Measurements from ENCODE around the gene TRAFD1.
"Not testable (repeated sequence)": the region's sequence is repeated elsewhere in the genome, so short reads cannot be mapped to it uniquely, and the experiment has no call there.

TRAFD1 gene

DNA sequence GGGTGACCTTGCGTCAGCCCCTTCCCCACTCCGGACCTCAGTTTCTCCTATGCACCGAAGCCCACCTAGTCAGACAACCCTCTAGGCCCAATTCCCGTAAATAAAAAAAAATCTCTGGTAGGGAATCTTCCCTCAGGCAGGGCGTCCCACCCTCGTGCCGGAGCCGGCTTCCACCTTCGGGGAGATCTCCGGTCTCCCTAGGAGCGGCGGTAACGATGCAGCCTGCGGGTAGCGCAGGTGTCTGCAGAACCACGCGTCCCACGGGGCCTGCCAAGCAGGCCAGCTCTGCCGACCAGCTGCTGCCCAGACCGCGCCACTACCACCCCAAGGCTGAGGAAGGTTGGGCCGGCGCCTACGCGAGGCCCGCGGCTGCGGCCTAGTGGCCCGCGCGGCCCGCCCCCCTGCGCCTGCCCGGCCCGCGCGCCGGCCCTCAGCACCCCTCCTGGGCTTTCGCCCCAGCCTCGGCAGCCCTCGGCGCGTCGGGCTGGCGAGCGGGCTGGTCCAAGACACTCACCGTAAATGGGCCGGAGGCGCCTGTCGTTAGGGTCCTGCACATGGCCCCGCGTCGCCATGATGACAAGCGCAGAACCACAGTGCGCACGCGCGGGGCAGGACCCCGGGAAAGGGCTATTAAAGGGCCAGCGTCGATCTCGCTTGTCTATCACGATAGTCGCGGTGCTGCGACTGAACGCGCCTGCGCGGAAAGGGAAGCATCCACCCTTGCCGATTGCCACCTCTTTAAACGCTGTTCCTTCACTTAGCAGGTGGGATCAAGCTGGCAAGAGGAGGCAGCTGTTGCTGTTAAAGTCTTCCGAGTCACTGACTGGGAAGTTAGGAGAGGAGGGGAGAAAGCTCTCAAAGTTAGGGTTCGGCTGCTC, 16.9 kb upstream of the TRAFD1 start, which contains the start of gene NAA25:
TSS of gene NAA25 (minus strand) at position 582 of the 878 bp plus-strand sequence. CDS start at position 572, 10 bp downstream.
- peak within 1 kb of the TSS; percentile 97 for H3K4me3 ChIP-seq (ENCODE audit: control insufficient read depth, low read depth, low read length)
- no peak for DNase-seq (ENCODE audit: low read depth)
- TF ChIP-seq, protein P1, sequence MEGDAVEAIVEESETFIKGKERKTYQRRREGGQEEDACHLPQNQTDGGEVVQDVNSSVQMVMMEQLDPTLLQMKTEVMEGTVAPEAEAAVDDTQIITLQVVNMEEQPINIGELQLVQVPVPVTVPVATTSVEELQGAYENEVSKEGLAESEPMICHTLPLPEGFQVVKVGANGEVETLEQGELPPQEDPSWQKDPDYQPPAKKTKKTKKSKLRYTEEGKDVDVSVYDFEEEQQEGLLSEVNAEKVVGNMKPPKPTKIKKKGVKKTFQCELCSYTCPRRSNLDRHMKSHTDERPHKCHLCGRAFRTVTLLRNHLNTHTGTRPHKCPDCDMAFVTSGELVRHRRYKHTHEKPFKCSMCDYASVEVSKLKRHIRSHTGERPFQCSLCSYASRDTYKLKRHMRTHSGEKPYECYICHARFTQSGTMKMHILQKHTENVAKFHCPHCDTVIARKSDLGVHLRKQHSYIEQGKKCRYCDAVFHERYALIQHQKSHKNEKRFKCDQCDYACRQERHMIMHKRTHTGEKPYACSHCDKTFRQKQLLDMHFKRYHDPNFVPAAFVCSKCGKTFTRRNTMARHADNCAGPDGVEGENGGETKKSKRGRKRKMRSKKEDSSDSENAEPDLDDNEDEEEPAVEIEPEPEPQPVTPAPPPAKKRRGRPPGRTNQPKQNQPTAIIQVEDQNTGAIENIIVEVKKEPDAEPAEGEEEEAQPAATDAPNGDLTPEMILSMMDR (IDR thresholded peaks at IDR 0.05; ENCODE audit: control insufficient read depth, insufficient read depth, low read depth, low read length, missing control alignments): no peak

DNA sequence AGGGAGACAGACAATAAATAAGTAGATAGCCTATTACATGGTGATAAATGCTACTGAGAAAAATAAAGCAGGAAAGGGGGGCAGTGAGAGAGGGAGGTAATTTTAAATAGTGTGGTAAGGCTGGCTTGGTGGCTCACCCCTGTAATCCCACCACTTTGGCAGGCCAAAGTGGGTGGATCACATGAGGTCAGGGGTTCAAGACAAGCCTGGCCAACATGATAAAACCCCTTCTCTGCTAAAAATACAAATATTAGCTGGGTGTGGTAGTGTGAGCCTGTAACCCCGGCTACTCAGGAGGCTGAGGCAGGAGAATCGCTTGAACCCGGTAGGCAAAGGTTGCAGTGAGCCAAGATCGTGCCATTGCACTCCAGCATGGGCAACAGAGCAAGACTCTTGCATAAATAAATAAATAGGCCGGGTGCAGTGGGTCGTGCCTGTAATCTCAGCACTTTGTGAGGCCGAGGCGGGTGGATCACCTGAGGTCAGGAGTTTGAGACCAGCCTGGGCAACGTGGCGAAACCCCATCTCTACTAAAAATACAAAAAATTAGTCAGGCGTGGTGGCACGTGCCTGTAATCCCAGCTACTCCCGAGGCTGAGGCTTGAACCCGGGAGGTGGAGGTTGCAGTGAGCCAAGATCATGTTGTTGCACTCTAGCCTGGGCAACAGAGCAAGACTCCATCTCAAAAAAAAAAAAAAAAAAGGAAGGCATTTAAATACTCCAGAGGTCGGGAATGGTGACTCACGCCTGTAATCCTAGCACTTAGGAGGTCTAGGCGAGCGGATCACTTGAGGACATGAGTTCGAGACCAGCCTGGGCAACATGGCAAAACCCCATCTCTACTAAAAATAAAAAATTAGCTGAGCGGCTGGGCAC, 14.3 kb upstream of the TRAFD1 start:
- H3K4me3 ChIP-seq (ENCODE audit: control insufficient read depth, low read depth, low read length); DNase-seq (ENCODE audit: low read depth): not testable (repeated sequence)

DNA sequence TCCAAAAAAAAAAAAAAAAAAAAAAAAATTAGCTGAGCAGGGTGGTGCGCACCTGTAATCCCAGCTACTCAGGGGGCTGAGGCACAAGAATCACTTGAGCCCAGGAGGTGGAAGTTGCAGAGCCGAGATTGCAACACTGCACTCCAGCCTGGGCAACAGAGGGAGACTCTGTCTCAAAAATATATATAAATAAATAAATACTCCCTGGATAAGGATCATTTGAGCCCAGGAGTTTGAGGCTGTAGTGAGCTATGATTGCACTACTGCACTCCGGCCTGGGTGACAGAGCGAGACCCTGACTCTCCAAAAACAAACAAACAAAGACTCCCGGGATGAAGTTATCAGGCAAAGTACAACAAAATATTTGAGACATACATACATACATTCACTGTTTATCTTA, 13.4 kb upstream of the TRAFD1 start:
- no peak for DNase-seq (ENCODE audit: low read depth)
- TF ChIP-seq, protein P1 (IDR thresholded peaks at IDR 0.05; ENCODE audit: control insufficient read depth, insufficient read depth, low read depth, low read length, missing control alignments): no peak
- no peak overlapping the region for H3K4me3 ChIP-seq (ENCODE audit: control insufficient read depth, low read depth, low read length)

DNA sequence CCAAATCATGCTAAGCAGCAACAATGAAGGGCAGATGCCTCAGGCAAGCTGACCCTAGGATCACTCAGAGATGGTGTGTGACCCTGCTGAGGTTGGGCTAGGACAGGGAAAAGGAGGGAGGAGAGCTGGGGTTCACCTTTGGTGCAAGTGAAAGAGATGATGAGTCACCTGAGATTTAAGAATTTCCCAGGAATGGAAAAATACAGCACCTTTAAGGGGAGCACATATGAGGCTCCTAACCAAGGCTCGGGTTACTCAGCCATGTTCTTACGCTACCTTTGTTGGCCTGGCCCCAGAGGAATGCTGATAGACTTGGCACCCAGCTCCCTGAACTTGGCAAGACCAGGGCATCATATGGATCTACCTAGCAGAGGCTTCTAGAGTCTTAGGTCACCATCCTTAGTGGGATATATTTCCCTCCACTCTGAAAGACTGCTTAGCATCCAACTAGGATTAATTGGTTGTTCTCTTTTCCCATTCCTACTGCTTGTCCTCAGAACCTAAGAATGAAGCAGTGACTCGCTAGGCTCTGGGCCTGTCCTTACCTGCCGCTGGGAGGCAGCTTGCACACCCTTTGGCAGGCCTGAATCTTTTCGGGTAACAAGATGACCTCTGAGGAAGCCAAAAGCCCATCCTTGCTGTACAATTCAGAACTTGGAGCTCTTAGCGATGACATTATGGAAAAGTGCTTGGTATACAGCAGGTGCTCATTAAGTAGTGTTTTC, 12.8 kb upstream of the TRAFD1 start:
- H3K4me3 ChIP-seq (ENCODE audit: control insufficient read depth, low read depth, low read length): no peak overlapping the region
- no peak for DNase-seq (ENCODE audit: low read depth)
- TF ChIP-seq, protein P1 (IDR thresholded peaks at IDR 0.05; ENCODE audit: control insufficient read depth, insufficient read depth, low read depth, low read length, missing control alignments): no peak

DNA sequence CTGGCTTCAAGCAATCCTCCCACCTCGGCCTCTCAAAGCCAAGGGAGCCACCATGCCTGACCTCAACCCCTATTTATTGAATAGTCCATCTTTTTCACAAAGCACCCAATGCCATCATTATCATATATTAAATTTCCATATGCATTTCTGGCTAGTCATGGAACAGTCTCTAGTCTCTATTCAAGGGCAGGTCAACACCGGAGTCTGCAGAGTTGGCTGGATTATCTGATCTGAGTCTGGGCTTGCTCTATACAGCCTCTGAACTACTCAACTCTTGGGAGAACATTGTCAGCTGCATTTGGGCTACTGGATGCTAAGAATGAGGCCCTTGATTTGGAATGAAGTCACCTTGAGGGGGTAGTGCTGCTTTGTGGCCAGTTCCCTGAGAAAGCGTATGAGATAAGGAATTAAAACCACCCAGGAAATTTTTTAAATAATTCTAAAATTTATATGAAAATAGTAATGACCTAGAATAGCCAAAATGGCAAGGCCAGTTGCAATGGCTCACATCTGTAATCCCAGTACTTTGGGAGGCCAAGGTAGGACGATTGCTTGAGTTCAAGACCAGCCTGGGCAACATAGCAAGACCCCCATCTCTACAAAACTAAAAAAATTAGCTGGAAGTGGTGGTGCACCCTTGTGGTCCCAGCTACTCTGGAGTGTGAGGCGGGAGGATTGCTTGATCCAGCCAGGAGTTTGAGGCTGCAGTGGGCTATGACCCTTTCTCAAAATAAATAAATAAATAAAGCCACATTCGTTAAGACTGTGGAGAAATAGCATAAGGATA, 9.9 kb upstream of the TRAFD1 start:
- H3K4me3 ChIP-seq (ENCODE audit: control insufficient read depth, low read depth, low read length): no peak overlapping the region
- DNase-seq (ENCODE audit: low read depth): no peak
- TF ChIP-seq, protein P1 (IDR thresholded peaks at IDR 0.05; ENCODE audit: control insufficient read depth, insufficient read depth, low read depth, low read length, missing control alignments): no peak

DNA sequence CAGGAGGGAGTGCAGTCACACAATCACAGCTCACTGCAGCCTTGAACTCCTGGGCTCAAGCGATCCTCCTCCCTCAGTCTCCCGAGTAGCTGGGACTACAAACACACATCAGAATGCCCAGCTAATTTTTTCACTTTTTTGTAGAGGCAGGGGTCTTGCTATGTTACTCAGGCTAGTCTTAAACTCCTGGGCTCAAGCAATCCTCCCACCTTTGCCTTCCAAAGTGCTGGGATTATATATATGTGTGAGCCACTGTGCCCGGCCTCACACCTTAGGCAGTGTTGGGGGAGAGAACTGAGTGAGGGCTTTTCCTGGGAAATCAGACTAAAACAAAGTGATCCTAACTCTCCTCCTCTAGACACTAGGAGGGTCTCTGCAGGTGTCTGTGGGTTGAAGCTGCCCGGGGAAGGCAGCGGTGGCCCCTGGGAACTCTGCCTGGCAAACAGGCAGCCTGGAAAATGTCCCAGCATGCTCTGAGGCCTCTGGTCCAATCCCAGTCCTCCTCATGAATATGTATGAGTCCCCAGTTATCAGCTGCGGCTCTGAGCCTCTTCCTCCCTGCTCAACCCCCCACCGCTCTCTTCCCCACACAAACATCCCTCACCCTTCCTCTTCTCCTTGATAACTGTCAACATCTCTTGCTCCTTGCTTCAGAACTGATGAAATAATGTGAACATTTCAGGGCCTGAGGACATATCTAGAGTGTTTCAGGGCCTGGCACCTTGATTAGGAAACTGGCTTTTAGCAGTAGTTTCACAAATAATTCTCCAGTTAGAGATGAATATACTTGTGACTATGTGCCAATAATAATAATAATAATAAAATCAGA, 8.9 kb upstream of the TRAFD1 start:
- H3K4me3 ChIP-seq (ENCODE audit: control insufficient read depth, low read depth, low read length): no peak overlapping the region
- no peak for DNase-seq (ENCODE audit: low read depth)
- TF ChIP-seq, protein P1 (IDR thresholded peaks at IDR 0.05; ENCODE audit: control insufficient read depth, insufficient read depth, low read depth, low read length, missing control alignments): no peak

Measured in AG09309 (cell line).